Stimulated activated CD4-positive, alpha-beta T cell treated with anti-CD3 and anti-CD28 coated beads, Interleukin-12 subunit alpha, Interleukin-12 subunit beta, amount 100 ng/mL, for 48 hours (primary cell): Measurements from ENCODE around the gene SMIM32.

Source experiments
- DNase-seq, 3 donors: peaks; one replicate each; pipeline ENCODE4 v3.0.0-alpha.2; 2020; ENCODE audit warnings: low read depth in 2 of 3, low spot score in 1 of 3

Gene SMIM32

GRCh38 chr5:136192526-136193321 lies at the start of gene SMIM32:
SMIM32 (minus strand) TSS chr5:136193162; CDS start chr5:136192524, 638 bp downstream.
- DNase-seq: no peak

DNA sequence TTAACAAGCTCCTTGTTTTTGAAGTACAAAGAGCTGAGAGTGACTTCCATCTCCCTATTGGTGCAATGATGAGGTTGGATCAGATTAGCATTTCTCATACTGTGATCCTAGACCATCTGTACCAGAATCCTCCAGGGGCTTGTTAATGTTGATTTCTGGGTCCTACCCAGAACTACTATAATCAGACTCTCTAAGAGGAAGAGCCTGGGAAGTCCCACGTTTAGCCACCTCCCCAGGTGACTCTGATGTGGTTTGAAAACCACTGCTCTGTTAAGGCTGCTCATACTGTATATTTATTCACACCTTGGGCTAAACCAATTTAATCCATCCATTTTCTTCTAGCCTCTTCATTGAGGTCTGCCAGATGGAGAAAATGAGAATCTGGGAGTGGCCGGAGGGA lies 49.6 kb upstream of the SMIM32 start:
- no peak for DNase-seq

GRCh38 chr5:136242136-136242535 lies 49.2 kb upstream of the SMIM32 start:
- no peak for DNase-seq

- no peak for DNase-seq
Measured at GRCh38 chr5:136240894-136241293, 47.9 kb upstream of the SMIM32 start.

GRCh38 chr5:136236479-136237083 lies 43.6 kb upstream of the SMIM32 start:
- DNase-seq: no peak

GRCh38 chr5:136235321-136235720 lies 42.4 kb upstream of the SMIM32 start:
- DNase-seq: no peak

GRCh38 chr5:136232316-136232715 lies 39.4 kb upstream of the SMIM32 start:
- no peak for DNase-seq

DNA sequence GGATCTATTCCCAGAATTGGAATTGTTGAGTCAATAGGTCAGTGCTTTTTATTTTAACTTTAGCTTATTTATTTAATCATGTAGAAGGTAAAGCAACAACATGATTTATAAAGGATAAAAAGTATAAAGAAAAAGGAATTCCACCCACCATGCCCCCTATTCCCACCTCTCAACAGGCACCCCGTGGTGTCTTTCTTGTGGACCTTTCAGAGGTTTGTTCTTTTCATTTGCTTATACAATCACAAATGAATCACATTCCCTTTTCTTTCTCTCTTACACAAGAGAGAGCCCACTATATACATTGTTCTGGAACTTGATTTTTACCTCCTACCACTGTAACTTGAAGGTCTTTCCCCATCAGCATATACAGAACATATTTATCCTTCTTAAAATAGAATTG lies 37.2 kb upstream of the SMIM32 start:
- DNase-seq: no peak

DNA sequence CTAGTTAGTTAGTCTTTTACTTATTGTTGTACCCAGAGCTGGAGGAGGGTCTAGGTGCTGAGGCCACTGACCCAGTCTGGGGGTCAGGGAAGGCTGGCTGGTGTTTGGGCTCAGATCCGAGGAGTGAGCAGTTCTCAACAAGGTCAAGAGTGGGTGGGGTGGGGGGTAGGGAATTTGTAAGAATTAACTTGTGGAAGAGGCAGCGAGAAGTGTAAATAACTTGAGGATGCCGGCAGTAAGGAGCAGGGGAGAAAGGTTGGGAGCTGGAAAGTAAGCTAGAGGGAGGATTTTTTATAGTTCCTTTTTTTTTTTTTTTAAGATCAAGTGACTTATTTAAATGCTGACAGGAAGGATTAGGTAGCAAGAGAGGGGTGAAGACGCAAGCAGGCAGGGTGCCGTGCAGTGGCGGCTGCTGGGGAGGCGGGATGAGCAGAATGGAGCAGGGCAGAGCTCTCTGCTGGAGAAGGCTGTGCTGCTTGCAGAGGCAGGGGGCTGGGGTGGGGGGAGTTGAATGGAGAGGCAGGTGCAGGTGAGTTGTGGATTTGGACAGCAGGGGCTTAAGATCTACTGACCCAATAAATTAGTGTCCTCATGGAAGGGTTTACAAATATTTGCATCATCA lies 35.3 kb upstream of the SMIM32 start:
- no peak for DNase-seq

GRCh38 chr5:136226401-136226800 lies 33.4 kb upstream of the SMIM32 start:
- DNase-seq: no peak

DNA sequence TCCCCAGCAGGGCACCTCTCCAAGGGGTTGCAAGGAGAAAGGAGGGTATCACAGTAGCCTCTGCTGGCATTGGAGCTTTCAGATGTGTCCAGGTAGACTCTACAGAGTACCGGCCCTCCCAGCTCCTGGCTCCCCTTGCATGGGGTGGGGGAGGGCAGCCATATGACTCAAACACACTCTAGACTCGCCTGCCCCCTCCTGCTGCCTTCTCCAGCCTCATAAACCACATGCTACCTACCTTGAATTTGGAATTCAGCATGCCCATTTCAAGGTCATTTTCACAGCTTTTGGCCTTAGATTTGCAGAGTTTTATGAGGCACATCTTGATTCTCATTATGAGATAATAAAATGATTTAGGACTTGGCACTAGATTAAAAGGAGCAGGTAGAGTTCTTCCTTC lies 32.8 kb upstream of the SMIM32 start:
- no peak for DNase-seq

- no peak for DNase-seq
Measured at GRCh38 chr5:136222580-136223235, 29.7 kb upstream of the SMIM32 start.

DNA sequence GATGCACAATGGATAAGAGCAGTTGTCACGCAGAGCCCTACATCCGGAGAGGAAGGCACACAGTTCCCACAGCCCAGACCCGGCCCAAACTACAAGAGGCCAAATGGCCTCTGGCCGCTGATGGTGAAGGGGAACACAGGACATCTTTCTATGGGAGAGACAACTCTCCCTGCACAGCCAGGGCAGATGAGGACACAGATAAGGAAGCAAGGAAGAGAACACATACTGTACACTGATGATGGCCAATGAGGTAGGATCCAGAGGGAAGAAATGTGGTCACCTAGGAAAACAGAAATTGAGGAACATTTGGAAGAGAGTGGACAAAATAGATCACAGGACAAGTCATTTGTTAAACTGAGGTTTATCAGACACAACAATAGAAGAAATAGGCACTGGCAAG lies 28.4 kb upstream of the SMIM32 start:
- no peak for DNase-seq

GRCh38 chr5:136216230-136216629 lies 23.3 kb upstream of the SMIM32 start:
- DNase-seq: no peak

GRCh38 chr5:136215812-136216211 lies 22.9 kb upstream of the SMIM32 start:
- DNase-seq: no peak

DNA sequence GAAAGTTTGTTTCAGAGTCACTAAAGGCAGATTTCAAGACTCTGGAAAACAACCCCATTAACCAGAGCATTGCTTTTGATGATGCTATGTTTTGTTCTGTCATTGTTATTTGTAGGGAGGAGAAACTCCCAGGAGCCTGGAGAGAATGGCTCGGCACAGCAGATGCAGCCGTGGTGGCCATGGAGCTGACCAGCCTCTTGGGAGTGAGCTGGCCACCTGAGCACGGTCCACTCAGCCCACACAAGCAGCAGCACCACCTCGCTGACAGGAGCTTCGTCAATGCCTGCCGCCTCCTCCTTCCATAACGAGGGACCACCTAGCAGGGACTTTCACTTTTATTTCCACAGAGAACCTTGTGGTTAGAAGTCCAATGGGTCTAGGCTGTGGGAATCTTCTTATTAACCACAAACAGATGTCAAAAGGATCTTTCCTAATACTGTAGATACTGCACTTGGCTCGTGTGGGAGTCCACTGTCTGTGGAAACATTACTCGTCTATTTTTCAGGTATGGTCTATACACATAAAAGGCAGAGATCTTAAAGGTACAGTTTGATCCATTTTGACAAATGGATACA lies 21.0 kb upstream of the SMIM32 start:
- no peak for DNase-seq

DNA sequence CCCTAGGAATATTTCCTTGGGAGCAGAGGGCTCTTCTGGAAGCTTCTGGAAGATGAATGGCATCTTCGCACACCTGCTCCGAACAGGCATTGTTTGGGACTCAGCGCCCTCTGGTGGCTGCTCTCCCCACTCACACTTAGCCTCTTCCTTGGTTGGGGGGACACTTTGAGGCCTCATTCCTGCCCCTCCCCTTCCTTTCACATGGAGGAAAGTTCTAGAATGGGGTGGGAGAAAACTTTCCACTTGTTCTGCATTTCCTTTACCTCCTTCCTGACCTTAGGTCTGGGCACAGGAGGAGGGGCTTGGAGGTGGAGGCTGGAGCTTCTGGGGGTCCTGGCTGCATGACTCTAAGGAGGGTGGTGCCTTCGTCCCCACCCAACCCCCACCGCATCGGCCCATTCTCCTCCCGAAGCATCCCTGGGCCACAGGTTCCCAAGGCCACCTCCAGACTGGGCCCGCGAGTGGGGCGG lies 19.3 kb upstream of the SMIM32 start:
- peak; percentile 11 to 30 (median 26) for DNase-seq

DNA sequence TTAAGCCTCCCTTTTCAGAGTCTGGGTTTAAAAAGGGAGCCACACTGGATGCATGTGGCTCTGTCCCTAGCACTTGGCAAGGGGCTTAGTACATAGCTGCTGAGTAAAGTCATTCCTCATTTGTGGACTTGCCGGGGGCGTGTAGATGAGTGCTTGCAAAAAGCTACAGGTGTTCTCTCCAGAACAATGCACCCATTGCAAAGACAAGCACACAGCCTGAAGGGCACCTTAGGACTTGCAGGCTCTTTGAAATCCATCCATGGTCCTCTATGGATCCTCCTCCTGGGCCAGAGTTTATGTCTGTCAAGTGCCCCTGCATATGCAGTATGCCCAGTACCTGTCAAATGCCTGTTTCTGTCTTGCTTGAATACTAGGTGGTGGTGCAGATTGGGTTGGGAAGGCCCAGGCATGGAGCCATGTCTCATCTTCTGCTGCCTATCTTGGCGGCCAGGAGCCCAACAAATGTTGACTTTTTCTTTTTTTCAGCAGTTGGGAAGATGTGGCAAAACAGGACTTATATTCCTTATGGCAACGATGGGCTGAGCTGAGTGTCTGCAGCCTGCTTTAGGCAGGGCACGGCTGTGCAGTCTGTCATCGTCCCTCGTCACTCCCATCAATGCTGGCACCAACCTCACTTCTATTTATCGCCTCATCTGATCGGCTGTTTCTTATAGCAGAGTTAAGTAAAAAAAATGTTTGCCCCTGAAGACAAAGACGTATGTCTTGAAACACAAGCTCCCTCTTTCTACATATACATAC lies 18.5 kb upstream of the SMIM32 start:
- DNase-seq: no peak

DNA sequence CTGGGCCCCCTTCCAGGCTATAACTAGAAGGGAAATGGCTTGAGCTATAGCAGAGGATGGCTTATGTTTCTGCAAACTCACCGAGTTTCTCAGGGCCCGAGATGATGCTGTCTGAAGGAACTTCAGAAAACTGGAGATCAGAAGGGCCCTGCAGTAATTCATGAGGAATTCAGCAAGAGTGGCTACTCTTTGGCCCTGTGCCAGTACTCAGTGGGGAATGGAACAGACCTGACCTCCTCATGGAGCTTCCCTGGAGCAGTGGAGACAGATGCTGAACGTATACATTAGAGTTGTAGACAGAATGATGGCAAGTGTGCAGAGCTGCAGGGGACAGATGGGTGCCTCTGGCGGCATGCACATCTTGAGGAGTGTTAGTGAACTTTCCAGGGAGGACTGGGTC lies 17.3 kb upstream of the SMIM32 start:
- no peak for DNase-seq

GRCh38 chr5:136209346-136209910 lies 16.5 kb upstream of the SMIM32 start:
- DNase-seq: no peak
